ENCODE measurements around the gene ICAM4.

DNA sequence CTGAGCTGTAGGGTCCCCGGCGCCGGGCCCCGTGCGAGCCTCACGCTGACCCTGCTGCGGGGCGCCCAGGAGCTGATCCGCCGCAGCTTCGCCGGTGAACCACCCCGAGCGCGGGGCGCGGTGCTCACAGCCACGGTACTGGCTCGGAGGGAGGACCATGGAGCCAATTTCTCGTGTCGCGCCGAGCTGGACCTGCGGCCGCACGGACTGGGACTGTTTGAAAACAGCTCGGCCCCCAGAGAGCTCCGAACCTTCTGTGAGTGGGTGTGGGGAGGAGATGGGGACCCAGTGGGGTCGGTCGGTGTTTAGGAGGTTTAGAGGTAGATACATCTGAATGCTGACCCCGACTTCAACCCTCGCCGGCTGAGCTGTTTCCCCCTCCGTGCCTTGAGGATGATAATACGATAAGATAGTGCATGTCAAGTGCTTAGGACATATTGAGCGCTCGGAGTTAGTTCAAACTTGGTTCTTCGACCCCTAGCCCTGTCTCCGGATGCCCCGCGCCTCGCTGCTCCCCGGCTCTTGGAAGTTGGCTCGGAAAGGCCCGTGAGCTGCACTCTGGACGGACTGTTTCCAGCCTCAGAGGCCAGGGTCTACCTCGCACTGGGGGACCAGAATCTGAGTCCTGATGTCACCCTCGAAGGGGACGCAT lies 4.9 kb downstream of the ICAM4 start:
- TF ChIP-seq, protein P1, sequence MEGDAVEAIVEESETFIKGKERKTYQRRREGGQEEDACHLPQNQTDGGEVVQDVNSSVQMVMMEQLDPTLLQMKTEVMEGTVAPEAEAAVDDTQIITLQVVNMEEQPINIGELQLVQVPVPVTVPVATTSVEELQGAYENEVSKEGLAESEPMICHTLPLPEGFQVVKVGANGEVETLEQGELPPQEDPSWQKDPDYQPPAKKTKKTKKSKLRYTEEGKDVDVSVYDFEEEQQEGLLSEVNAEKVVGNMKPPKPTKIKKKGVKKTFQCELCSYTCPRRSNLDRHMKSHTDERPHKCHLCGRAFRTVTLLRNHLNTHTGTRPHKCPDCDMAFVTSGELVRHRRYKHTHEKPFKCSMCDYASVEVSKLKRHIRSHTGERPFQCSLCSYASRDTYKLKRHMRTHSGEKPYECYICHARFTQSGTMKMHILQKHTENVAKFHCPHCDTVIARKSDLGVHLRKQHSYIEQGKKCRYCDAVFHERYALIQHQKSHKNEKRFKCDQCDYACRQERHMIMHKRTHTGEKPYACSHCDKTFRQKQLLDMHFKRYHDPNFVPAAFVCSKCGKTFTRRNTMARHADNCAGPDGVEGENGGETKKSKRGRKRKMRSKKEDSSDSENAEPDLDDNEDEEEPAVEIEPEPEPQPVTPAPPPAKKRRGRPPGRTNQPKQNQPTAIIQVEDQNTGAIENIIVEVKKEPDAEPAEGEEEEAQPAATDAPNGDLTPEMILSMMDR (IDR thresholded peaks at IDR 0.05), result no peak
- TF ChIP-seq, protein P2, sequence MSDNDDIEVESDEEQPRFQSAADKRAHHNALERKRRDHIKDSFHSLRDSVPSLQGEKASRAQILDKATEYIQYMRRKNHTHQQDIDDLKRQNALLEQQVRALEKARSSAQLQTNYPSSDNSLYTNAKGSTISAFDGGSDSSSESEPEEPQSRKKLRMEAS (CRISPR knock-in tag; IDR thresholded peaks at IDR 0.05), result no peak
- TF ChIP-seq, protein P3, sequence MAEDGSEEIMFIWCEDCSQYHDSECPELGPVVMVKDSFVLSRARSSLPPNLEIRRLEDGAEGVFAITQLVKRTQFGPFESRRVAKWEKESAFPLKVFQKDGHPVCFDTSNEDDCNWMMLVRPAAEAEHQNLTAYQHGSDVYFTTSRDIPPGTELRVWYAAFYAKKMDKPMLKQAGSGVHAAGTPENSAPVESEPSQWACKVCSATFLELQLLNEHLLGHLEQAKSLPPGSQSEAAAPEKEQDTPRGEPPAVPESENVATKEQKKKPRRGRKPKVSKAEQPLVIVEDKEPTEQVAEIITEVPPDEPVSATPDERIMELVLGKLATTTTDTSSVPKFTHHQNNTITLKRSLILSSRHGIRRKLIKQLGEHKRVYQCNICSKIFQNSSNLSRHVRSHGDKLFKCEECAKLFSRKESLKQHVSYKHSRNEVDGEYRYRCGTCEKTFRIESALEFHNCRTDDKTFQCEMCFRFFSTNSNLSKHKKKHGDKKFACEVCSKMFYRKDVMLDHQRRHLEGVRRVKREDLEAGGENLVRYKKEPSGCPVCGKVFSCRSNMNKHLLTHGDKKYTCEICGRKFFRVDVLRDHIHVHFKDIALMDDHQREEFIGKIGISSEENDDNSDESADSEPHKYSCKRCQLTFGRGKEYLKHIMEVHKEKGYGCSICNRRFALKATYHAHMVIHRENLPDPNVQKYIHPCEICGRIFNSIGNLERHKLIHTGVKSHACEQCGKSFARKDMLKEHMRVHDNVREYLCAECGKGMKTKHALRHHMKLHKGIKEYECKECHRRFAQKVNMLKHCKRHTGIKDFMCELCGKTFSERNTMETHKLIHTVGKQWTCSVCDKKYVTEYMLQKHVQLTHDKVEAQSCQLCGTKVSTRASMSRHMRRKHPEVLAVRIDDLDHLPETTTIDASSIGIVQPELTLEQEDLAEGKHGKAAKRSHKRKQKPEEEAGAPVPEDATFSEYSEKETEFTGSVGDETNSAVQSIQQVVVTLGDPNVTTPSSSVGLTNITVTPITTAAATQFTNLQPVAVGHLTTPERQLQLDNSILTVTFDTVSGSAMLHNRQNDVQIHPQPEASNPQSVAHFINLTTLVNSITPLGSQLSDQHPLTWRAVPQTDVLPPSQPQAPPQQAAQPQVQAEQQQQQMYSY (CRISPR knock-in tag; IDR thresholded peaks at IDR 0.05), result no peak
- TF ChIP-seq SP1 (CRISPR knock-in tag; conservative IDR thresholded peaks at IDR 0.05) (no peak), ZNF138 (CRISPR knock-in tag; conservative IDR thresholded peaks at IDR 0.05) (no peak), ZNF423 (CRISPR knock-in tag; IDR thresholded peaks at IDR 0.05) (no peak), ATF1 (CRISPR knock-in tag; IDR thresholded peaks at IDR 0.05) (no peak), ESRRA (CRISPR knock-in tag; IDR thresholded peaks at IDR 0.05; ENCODE audit: borderline replicate concordance) (no peak), SMAD3 (CRISPR knock-in tag; IDR thresholded peaks at IDR 0.05; ENCODE audit: borderline replicate concordance) (no peak), ZNF416 (CRISPR knock-in tag; IDR thresholded peaks at IDR 0.05) (no peak)
